HG03571 (cell line): Measurements from ENCODE around the gene CUL2.
"Not testable (repeated sequence)": the region's sequence is repeated elsewhere in the genome, so short reads cannot be mapped to it uniquely, and the experiment has no call there.

Source experiments
- ATAC-seq: cut with Tn5 transposase; IDR thresholded peaks from one replicate; pipeline ENCODE4 v1.9.1; 2021; ENCODE audit not compliant: unreplicated experiment

The CUL2 gene

GRCh38 chr10:34985146-34985545, 105.0 kb downstream of the CUL2 start:
- ATAC-seq: no peak

DNA sequence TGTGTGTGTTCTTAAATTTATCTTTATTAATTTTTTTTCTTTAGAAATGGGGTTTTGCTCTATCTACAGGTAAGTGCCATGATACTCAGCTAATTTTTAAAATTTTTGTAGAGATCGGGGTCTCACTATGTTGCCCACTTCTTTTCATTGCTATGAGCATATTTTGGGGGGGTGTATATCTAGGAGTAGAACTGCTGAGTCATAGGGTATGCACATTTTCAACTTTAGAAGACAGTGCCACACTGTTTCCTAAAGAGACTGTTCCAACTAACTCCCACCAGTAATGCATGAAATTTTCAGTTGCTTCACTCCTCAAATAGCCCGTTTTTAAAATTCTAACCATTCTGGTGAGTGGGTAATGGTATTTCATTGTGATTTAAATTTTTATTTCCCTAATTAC, 108.3 kb downstream of the CUL2 start:
- ATAC-seq: no peak

DNA sequence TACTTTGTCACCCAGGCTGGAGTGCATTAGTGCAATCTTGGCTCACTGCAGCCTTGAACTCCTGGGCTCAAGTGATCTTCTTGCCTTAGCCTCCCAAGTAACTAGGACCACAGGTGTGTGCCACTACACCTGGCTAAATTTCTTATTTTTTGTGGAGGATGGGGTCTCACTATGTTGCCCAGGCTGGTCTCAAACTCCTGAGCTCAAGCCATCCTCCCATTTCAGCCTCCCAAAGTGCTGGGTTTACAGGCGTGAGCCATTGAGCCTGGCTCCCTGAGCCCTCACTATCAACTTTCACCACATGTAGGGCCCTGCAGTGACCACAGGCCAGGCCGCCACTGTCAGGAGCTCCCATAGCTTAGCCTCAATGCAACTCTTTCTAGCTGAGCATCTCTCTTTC, 110.2 kb downstream of the CUL2 start:
- no peak for ATAC-seq

- ATAC-seq: no peak
Observed at GRCh38 chr10:34978080-34978479, 112.1 kb downstream of the CUL2 start.

- ATAC-seq: not testable (repeated sequence)
Observed at GRCh38 chr10:34976380-34976910, 113.7 kb downstream of the CUL2 start.

GRCh38 chr10:34974364-34975065, 115.6 kb downstream of the CUL2 start:
- not testable (repeated sequence) for ATAC-seq

DNA sequence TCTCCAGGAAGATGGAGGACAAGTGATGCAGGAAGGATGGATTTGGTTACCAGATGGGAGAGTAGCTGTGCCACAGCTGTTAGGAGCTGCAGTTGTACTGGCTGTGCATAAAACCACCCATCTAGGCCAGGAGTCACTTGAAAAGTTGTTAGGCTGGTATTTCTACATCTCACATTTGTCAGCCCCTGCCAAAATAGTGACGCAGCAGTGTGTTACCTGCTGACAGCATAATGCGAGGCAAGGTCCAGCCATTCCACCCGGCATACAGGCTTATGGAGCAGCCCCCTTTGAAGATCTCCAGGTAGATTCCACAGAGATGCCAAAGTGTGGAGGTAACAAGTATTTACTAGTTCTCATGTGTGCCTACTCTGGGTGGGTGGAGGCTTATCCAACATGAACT, 116.4 kb downstream of the CUL2 start:
- not testable (repeated sequence) for ATAC-seq

DNA sequence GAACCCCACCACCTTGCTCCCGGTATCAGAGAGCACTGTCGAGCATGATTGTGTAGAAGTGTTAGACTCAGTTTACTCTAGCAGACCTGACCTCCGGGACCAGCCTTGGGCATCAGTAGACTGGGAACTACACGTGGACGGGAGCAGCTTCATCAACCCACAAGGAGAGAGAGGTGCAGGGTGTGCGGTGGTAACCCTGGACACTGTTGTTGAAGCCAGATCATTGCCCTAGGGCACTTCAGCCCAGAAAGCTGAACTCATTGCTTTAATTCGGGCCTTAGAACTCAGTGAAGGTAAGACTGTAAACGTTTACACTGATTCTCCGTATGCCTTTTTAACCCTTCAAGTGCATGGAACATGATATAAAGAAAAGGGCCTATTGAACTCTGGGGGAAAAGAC, 117.0 kb downstream of the CUL2 start:
- not testable (repeated sequence) for ATAC-seq

DNA sequence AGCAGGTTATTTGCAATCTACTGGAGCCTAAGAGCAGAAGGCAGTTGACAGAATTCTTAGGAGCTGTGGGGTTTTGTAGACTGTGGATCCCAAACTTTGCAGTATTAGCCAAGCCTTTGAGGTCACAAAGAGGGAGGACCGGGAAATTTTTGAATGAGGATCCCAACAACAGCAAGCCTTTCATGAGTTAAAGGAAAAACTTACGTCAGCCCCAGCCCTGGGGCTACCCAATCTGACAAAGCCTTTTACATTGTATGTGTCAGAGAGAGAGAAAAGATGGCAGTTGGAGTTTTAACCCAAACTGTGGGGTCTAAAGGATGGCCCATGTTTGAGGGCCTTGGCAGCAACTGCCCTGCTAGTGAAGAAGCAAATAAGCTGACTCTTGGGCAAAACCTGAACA, 117.5 kb downstream of the CUL2 start:
- ATAC-seq: not testable (repeated sequence)

DNA sequence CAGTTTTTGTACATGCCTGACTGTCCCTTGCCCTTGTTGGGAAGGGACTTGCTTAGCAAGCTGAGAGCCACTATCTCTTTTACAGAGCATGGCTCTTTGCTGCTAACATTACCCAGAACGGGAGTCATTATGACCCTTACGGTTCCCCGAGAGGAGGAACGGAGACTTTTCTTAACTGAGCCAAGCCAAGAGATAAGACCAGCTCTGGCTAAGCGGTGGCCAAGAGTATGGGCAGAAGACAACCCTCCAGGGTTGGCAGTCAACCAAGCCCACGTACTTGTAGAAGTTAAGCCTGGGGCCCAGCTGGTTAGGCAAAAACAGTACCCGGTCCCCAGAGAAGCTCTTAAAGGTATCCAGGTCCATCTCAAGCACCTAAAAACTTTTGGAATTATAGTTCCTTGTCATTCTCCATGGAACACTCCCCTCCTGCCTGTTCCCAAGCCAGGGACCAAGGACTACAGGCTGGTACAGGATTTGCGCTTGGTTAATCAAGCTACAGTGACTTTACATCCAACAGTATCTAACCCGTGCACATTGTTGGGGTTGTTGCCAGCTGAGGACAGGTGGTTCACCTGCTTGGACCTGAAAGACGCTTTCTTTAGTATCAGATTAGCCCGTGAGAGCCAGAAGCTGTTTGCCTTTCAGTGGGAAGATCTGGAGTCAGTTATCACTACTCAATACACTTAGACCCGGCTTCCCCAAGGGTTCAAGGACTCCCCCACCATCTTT, 118.4 kb downstream of the CUL2 start:
- not testable (repeated sequence) for ATAC-seq

DNA sequence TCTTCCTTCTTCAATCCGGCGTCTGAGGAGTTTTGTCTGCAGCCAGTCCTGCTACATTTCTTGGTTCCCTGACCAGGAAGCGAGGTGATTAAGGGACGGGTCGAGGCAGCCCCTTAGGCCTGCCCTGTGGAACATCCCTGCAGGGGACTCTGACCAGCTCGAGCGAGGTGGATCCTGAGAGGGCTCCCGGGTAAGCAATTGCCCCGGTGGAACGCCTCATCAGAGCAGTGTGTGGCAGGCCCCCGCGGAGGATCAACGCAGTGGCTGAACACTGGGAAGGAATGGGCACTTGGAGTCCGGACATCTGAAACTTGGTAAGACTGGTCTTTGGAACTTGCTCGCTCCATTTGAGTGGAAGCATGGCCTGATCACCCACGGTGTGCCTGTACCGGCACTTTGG, 121.0 kb downstream of the CUL2 start:
- no peak for ATAC-seq

DNA sequence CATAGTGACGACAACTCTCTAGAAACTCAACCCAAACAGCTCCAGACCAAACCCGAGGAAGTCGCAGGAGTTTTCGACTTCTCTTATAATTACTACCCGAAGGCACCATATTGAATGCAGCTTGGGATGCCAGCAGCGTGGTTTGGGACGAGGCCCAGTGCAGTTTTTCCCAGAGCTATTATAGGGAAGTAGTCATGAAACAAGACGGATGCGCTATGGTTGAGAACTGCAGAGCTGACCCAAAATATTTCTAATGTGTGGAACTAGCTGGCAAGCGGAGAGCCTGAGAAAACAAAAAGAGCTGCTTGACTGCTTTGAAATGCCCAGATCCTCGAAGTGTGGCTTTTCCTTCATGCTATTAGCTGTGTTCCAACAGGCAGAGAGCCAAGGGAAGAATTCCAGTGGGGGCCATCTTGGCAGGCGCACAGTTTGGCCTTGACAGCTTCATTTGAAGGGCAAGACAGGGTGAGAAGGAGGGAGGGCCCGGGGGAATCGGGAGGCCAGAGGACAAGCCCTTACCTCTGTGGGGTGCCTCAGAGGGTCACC, 122.7 kb downstream of the CUL2 start:
- ATAC-seq: no peak

- no peak for ATAC-seq
Observed at GRCh38 chr10:34966451-34966850, 123.7 kb downstream of the CUL2 start.

- no peak for ATAC-seq
Observed at GRCh38 chr10:34966040-34966439, 124.1 kb downstream of the CUL2 start.

GRCh38 chr10:34964166-34964800, 125.9 kb downstream of the CUL2 start:
- no peak for ATAC-seq

- ATAC-seq: no peak
Observed at GRCh38 chr10:34962866-34963265, 127.3 kb downstream of the CUL2 start.

GRCh38 chr10:34960983-34961382, 129.2 kb downstream of the CUL2 start:
- ATAC-seq: no peak

GRCh38 chr10:34959786-34960185, 130.4 kb downstream of the CUL2 start:
- no peak for ATAC-seq

DNA sequence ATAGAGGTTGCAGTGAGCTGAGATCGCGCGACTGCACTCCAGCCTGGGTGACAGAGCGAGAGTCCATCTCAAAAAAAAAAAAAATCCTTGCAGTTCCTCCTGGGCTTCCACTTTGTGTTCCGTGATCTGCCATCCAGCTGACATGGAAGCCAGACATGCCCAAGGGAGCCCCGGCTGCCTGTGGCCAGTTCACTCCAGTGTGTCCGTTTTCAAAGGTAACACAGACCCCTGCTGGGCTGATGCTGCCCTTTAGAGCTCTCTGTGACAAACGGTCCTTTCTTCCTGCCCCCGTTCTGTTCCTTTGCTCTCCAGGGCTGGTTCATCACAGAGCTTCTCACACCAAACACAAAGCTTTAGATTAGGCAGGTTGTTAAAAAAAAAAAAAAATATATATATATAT, 130.8 kb downstream of the CUL2 start:
- ATAC-seq: no peak
